ENCODE data around the gene KCNH1.

Gene KCNH1

DNA sequence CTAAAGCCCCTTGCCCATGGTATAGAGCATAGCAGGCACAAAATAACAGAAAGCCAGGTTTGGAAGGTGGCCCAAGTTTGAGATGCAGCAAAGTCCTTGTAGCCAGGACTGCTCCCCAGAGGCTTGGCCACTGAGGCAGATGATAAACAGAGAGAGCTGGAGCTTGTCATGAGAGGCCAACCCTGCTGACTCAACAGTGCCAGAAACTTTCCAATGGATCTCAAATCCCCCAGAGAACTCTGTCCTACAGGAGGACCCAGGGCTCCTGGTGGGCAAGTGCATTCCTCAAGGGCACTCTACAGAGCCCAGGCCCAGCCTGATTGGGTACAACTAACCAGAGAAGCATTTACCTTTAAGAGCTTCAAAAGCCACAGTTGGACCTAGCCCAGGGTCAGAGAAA is 280.7 kb downstream of the KCNH1 start:
- Mint-ChIP-seq H3K36me3 (no peaks in the 10 kb centered on the region), H3K4me1 (no peaks in the 10 kb centered on the region), H3K27me3 (no peaks in the 10 kb centered on the region), H3K27ac (no peak overlapping the region), H3K9me3 (no peaks in the 10 kb centered on the region), H3K4me3 (no peak overlapping the region)
- no peak for ATAC-seq

DNA sequence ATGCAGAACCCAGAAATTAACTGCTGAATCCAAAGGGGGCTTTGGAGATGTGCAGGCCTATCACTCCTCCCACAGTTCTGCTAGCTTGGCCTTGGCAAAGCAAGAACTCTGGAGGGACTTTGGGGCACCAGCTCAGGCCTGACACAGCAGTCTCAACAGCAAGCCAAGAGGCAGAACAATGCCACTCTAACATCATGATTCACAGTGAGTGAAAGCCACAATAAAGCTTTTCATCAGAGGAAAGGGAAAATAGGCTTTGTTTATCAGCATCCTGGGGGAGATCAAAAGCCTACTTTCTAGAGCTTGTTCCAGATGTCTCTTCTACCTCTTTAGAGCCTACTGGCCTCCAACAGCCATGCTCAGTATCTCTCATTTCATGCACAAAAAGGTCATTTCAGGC is 283.4 kb downstream of the KCNH1 start:
- no peaks in the 10 kb centered on the region for H3K27me3 Mint-ChIP-seq
- no peak overlapping the region for H3K27ac Mint-ChIP-seq
- H3K4me1 Mint-ChIP-seq = no peaks in the 10 kb centered on the region
- H3K4me3 Mint-ChIP-seq = no peak overlapping the region
- no peak for ATAC-seq
- no peaks in the 10 kb centered on the region for H3K9me3 Mint-ChIP-seq
- H3K36me3 Mint-ChIP-seq = no peaks in the 10 kb centered on the region

GRCh38 chr1:210848474-210848873 is 285.5 kb downstream of the KCNH1 start:
- H3K4me3 Mint-ChIP-seq = no peak overlapping the region
- H3K4me1 Mint-ChIP-seq = no peaks in the 10 kb centered on the region
- H3K27me3 Mint-ChIP-seq = no peaks in the 10 kb centered on the region
- no peak for ATAC-seq
- no peaks in the 10 kb centered on the region for H3K36me3 Mint-ChIP-seq
- no peaks in the 10 kb centered on the region for H3K9me3 Mint-ChIP-seq
- no peak overlapping the region for H3K27ac Mint-ChIP-seq

DNA sequence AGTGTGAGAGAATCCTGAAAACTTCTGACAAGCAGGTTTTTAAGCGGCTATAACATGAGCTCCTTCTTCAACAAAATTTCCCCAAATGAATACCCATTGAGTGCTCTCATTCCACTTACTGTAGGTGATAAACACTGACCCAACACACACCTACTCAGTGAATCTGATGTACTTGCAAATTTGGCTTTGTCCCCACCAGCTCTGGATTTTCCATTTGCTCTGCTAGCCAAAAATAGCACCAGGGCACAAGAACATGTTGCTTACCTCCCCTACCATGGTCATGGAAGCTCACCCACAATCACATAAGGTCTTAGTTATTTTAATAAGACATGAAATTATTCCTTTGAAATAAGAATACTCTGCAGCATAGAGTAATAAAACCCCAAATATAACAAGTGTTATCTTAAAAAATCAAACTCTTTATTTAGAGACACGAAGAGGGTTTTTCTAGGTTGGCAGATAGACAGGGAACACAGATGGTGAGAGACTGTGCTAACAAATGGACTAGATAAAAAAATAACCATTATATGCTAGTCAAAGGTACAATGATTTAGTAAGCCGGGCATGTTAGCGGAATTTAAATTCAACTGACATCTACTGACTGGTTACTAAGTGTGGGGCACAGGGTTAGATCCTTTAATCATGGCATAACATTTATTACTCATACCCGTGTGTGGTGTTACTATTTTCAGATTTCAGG is 291.9 kb downstream of the KCNH1 start:
- Mint-ChIP-seq H3K27me3 (peaks cover 12% of the 10 kb centered on the region), H3K4me3 (no peak overlapping the region), H3K36me3 (no peaks in the 10 kb centered on the region)

DNA sequence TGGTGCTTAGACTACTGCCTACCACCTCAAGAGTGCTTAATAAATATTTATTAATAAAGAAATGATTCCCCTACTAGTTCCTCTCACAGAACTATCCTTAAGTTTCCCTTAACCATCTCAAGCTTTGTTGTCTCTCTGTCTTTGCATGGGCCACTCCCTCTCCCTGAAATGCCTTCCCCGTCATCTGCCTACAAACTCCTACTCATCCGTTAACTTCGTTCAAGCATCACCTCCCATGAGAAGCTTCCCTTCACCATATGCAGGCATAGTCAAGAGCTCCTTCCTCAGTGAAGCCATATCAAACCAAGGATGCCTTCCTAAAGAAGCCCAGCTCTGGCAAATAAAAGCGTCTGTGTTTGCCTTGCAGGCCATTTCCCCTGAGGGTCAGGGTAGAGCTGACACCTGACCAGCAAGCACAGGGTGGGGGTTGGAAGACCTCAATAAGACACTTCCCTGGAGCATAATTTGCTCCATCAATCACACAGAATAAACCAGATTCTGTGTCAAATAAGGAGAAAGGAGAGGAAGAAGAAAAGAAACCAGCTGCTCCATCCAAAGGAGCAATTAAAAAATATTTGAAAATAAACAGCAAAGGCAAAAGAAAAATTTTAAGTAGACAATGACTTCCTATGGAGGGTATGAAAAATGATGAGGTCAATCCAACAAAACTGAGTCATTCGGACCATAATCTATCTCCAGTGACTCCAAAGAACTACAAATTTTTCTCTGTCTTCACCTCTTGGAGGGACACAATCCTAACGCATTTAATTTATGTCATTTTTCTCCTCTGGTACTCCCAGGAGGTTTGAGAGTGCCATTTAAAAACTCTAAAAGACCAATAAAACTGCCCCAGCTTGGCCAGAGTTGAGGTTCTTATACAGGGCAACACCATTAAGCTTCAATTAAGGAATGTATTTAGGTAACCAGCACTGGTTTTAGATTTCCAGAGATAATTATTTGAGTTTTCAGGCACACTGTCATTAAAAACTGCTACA is 303.6 kb downstream of the KCNH1 start:
- Mint-ChIP-seq H3K4me3 (no peak overlapping the region), H3K4me1 (no peaks in the 10 kb centered on the region), H3K27me3 (peaks cover 17% of the 10 kb centered on the region), H3K36me3 (no peaks in the 10 kb centered on the region), H3K27ac (no peak overlapping the region), H3K9me3 (no peaks in the 10 kb centered on the region)
- no peak for ATAC-seq

More for the DNA sequence above, 291.9 kb downstream of the KCNH1 start:
- H3K9me3 Mint-ChIP-seq = peaks cover 4% of the 10 kb centered on the region
- ATAC-seq = no peak
- H3K4me1 Mint-ChIP-seq = no peaks in the 10 kb centered on the region
- H3K27ac Mint-ChIP-seq = no peak overlapping the region

DNA sequence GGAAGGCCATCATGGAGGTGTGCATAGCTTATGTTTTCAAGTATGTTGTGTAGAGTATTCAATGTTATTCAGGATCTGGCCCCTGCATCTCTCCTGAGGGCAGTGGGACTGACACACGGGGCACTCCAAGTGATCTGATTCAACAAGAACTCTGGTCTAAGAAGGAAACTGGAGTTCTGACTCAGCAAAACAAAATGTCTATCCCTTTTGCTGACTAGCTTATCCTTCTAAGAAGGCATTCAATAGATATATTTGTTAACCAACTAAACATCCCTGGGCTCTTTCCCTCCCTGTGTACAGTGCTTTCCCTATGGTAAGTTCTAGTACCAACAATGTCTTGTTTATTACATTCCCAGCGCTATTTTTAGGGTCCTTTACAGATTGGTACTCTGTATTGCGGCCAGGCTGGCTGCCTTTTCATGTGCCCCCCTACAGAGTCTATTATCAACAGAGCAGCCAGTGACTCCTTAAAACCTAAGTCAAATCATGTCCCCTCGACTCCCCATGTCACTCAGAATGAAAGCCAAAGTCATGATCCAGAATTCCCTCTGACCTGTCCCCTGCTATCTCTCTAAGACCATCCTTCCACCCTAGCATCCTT is 304.9 kb downstream of the KCNH1 start:
- H3K27ac Mint-ChIP-seq = no peak overlapping the region
- H3K36me3 Mint-ChIP-seq = no peaks in the 10 kb centered on the region
- H3K27me3 Mint-ChIP-seq = peaks cover 17% of the 10 kb centered on the region
- no peak overlapping the region for H3K4me3 Mint-ChIP-seq
- no peaks in the 10 kb centered on the region for H3K4me1 Mint-ChIP-seq
- no peaks in the 10 kb centered on the region for H3K9me3 Mint-ChIP-seq
- no peak for ATAC-seq

- H3K9me3 Mint-ChIP-seq = no peaks in the 10 kb centered on the region
- no peak overlapping the region for H3K27ac Mint-ChIP-seq
- no peaks in the 10 kb centered on the region for H3K4me1 Mint-ChIP-seq
- H3K36me3 Mint-ChIP-seq = no peaks in the 10 kb centered on the region
- H3K4me3 Mint-ChIP-seq = no peak overlapping the region
- ATAC-seq = no peak
- H3K27me3 Mint-ChIP-seq = peaks cover 17% of the 10 kb centered on the region
Observed at GRCh38 chr1:210827481-210827880, 306.5 kb downstream of the KCNH1 start.

- H3K36me3 Mint-ChIP-seq = no peaks in the 10 kb centered on the region
- H3K9me3 Mint-ChIP-seq = no peaks in the 10 kb centered on the region
- no peaks in the 10 kb centered on the region for H3K4me1 Mint-ChIP-seq
- no peak for ATAC-seq
- no peak overlapping the region for H3K27ac Mint-ChIP-seq
- peaks cover 17% of the 10 kb centered on the region for H3K27me3 Mint-ChIP-seq
- H3K4me3 Mint-ChIP-seq = no peak overlapping the region
Observed at GRCh38 chr1:210826686-210827085, 307.3 kb downstream of the KCNH1 start.

- Mint-ChIP-seq H3K27me3 (no peaks in the 10 kb centered on the region), H3K4me3 (no peak overlapping the region), H3K9me3 (no peaks in the 10 kb centered on the region), H3K27ac (no peak overlapping the region), H3K4me1 (peaks cover 8% of the 10 kb centered on the region), H3K36me3 (no peaks in the 10 kb centered on the region)
- no peak for ATAC-seq
Observed at GRCh38 chr1:210822932-210823331, 311.0 kb downstream of the KCNH1 start.

DNA sequence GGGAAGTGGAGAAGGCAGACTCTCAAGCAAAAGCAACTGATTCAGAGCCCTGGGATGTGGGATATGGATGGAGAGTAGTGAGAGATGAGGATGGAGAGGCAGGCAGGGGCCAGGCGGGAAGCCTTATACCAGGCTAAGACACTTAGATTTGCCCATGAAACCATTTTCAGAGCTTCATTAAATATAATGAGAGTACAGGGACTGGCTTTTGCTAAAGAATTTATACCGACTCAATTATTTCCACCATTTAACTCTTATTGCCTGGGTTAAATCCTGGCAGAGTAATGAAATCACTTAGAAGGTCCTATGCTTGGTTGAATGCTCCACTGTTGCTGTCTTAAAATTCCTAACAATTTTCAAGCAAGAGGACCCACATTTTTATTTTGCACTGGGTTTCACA is 311.7 kb downstream of the KCNH1 start:
- peak; percentile 11 for ATAC-seq
- Mint-ChIP-seq H3K4me1 (peaks cover 9% of the 10 kb centered on the region), H3K27ac (no peak overlapping the region), H3K36me3 (no peaks in the 10 kb centered on the region), H3K9me3 (no peaks in the 10 kb centered on the region), H3K4me3 (no peak overlapping the region), H3K27me3 (no peaks in the 10 kb centered on the region)

GRCh38 chr1:210821615-210822014 is 312.3 kb downstream of the KCNH1 start:
- Mint-ChIP-seq H3K9me3 (no peaks in the 10 kb centered on the region), H3K36me3 (no peaks in the 10 kb centered on the region), H3K27ac (no peak overlapping the region), H3K4me1 (peaks cover 9% of the 10 kb centered on the region), H3K27me3 (no peaks in the 10 kb centered on the region), H3K4me3 (no peak overlapping the region)
- ATAC-seq = no peak

- Mint-ChIP-seq H3K27ac (no peak overlapping the region), H3K9me3 (no peaks in the 10 kb centered on the region), H3K4me1 (peaks cover 20% of the 10 kb centered on the region), H3K4me3 (no peak overlapping the region), H3K36me3 (no peaks in the 10 kb centered on the region), H3K27me3 (no peaks in the 10 kb centered on the region)
- ATAC-seq = no peak
Observed at GRCh38 chr1:210819266-210819665, 314.7 kb downstream of the KCNH1 start.

- H3K27me3 Mint-ChIP-seq = no peaks in the 10 kb centered on the region
- no peaks in the 10 kb centered on the region for H3K36me3 Mint-ChIP-seq
- ATAC-seq = peak; percentile 55
- no peak overlapping the region for H3K27ac Mint-ChIP-seq
- H3K9me3 Mint-ChIP-seq = no peaks in the 10 kb centered on the region
- H3K4me3 Mint-ChIP-seq = no peak overlapping the region
- H3K4me1 Mint-ChIP-seq = peaks cover 20% of the 10 kb centered on the region
Observed at GRCh38 chr1:210817385-210818275, 316.3 kb downstream of the KCNH1 start.

DNA sequence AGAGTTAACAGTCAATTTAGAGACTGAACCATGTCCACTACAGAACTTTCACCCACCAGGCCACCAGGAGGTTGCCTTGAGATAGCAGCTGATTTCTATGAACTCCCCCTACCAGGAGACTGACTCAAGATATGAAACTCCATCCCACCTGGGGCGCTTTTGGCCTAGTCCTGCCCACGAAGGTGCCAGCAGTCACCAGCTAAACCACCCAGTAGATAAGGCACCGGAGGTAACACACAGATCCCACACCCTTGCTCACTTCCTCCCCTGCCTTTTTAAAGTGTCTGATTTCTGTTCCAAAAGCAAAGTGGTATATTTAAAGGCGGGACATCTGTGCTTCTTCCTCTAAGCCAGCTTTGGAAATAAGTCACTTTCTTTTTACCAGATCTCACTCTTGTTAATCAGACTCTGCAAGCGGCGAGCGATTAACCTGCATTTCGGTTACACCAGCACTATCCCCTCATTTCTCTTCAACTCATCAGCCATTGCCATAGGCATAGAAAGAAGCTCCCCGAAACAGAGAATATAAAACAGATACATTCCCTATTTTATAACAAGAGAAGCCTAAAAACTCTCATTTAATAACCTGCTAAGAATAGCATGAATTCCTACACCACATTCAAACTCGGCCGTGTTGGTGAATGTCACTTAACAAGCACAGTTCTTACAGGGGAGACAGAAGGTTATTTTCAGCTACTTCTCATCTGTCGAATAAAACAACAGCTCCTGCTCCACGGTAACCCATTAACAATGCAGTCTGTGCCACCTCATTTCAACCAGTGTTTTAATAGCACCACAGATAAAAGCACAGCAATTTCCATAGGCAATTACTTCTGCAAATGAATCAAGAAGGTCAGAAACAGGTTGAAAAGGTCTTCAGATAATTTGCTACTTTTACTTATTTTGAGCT is 318.1 kb downstream of the KCNH1 start:
- no peak for ATAC-seq
- no peaks in the 10 kb centered on the region for H3K36me3 Mint-ChIP-seq
- H3K4me1 Mint-ChIP-seq = peaks cover 20% of the 10 kb centered on the region
- peaks cover under 1% of the 10 kb centered on the region for H3K27me3 Mint-ChIP-seq
- no peak overlapping the region for H3K4me3 Mint-ChIP-seq
- H3K27ac Mint-ChIP-seq = no peak overlapping the region
- H3K9me3 Mint-ChIP-seq = no peaks in the 10 kb centered on the region
